SH-SY5Y (cell line): ENCODE data around the gene ADGRE2.

ENCODE experiments used
- GATA2 ChIP-seq: IDR thresholded peaks from 2 replicates; pipeline ENCODE4 v1.6.1; 2011; ENCODE audit warnings: mild to moderate bottlenecking, low read depth, low read length
- GATA3 ChIP-seq: IDR thresholded peaks from 2 replicates; pipeline ENCODE4 v1.6.1; 2011; ENCODE audit warnings: low read depth, mild to moderate bottlenecking, low read length, moderate library complexity

- no peak for TF ChIP-seq GATA3
- TF ChIP-seq GATA2 = no peak
These were observed 16.2 kb downstream of the ADGRE2 start for GRCh38 chr19:14762111-14762510.
